BLaER1 treated with 17β-estradiol and CSF1 and Interleukin-3, amounts not matched to agents 10 nM and 100 nM (cell line): ENCODE data around the gene DNMBP.
A peak's percentile ranks its signal among the peaks of the same experiment; 100 is the strongest.
"Not testable (repeated sequence)": the region's sequence is repeated elsewhere in the genome, so short reads cannot be mapped to it uniquely, and the experiment has no call there.

Experiments used
- H3K27ac ChIP-seq, 11 experiments: shearing (Covaris generic); formaldehyde crosslinking; 2 replicates each; pipeline ENCODE4 v1.8.1; 2022
- H3K27me3 ChIP-seq, 11 experiments: shearing (Covaris generic); formaldehyde crosslinking; 2 replicates each; pipeline ENCODE4 v1.8.1; 2022
- H3K36me3 ChIP-seq, 11 experiments: shearing (Covaris generic); formaldehyde crosslinking; 2 replicates each; pipeline ENCODE4 v1.8.1; 2022
- H3K4me1 ChIP-seq, 10 experiments: shearing (Covaris generic); formaldehyde crosslinking; 2 replicates each; pipeline ENCODE4 v1.8.1; 2022
- H3K4me2 ChIP-seq, 11 experiments: shearing (Covaris generic); formaldehyde crosslinking; 2 replicates each; pipeline ENCODE4 v1.8.1; 2022
- H3K4me3 ChIP-seq, 10 experiments: shearing (Covaris generic); formaldehyde crosslinking; 2 replicates each; pipeline ENCODE4 v1.8.1; 2022
- H3K9ac ChIP-seq, 11 experiments: shearing (Covaris generic); formaldehyde crosslinking; 2 replicates each; pipeline ENCODE4 v1.8.1; 2022
- H3K9me3 ChIP-seq, 11 experiments: shearing (Covaris generic); formaldehyde crosslinking; replicated peaks in 1 of 11; 2 replicates each; pipeline ENCODE4 v1.8.1; 2022
- H4K20me1 ChIP-seq, 11 experiments: shearing (Covaris generic); formaldehyde crosslinking; 2 replicates each; pipeline ENCODE4 v1.8.1; 2022
- Cebpa-rat ChIP-seq, 11 experiments: shearing (Covaris generic); IDR thresholded peaks; 2 replicates each; pipeline ENCODE4 v1.8.1; 2022

The DNMBP gene

DNA sequence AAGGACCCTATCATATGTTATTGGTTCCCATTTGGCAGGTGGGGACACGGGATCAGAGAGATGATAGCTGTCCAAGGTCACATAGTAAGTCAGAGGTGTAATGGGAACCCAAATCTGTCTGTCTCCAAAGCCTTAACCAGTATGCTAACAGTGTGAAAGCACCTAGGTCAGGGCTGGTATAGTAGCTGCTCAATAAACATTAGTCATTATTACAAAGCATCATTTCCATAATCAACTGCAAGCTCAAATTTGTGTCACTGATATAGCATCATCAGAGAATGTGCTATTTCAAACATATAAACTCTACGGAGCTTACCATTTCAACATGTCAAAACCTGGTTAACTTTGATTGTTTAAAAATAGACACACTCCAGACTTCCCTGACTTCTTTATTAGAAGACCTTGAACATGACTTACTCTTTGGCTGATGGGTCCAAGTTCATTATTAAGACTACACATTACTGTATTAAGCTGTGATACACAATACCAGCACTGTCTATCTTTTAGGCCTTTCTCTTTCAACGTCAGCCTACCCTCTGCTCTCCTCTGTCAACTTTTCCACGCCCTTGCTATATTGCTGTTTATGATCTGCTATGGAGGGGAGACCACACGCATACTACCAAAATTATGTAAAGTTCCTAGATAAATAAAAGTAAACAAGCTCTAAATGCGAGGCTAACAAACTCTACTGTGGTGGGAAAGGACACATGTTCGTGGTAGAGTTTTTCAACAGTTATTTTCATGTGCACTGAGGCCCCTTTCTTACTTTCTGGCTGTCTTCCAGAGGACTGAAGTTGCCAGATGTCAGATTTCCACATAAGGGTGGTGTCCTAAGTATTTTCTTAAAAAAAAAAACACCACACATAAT, 33.6 kb downstream of the DNMBP start:
- H3K9ac ChIP-seq = no peak overlapping the region
- peaks cover 20 to 43% (median 36%) of the 10 kb centered on the region in 10 experiments for H3K4me1 ChIP-seq
- no peak for TF ChIP-seq Cebpa-rat (IDR thresholded peaks at IDR 0.05)
- peak overlapping the region in 3 of 11 experiments; percentile 16 to 29 (median 24); a peak in 4 of 22 replicates for H3K27ac ChIP-seq
- H3K27me3 ChIP-seq = no peaks in the 10 kb centered on the region
- H4K20me1 ChIP-seq = peaks cover 0 to 6% (median 0%) of the 10 kb centered on the region in 11 experiments; a peak in 2 of 22 replicates
- no peaks in the 10 kb centered on the region for H3K9me3 ChIP-seq
- peaks cover 2 to 12% (median 8%) of the 10 kb centered on the region in 11 experiments; a peak in 18 of 22 replicates for H3K36me3 ChIP-seq
- H3K4me3 ChIP-seq = no peak overlapping the region
- peak overlapping the region; percentile 31 to 63 (median 51) for H3K4me2 ChIP-seq

DNA sequence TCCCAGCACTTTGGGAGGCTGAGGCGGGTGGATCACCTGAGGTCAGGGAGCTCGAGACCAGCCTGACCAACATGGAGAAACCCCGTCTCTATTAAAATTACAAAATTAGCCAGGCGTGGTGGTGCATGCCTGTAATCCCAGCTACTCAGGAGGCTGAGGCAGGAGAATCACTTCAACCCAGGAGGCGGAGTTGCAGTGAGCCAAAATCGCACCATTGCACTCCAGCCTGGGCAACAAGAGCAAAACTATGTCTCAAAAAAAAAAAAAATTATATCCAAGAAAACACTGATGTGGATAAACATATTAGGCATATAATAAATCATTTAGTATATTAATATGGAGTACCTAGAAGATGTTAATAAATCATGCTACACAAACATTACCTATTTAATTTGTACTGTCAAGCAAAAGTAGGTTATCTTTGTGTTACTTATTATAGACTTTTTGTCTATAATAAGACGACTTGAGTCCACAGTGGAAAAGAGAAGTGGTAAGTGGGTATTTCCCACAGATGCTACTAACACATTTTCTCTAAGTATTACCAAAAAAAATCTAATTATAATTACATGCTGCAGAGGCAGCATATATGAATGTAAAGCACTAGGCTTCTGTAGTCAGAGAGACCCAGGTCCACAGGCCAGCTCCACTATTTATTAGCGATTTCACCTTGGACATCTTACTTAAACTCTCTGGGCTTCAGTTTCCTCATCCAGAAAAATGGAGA, 34.5 kb downstream of the DNMBP start:
- H4K20me1 ChIP-seq = peaks cover 0 to 6% (median 0%) of the 10 kb centered on the region in 11 experiments; a peak in 2 of 22 replicates
- peak overlapping the region; percentile 9 to 63 (median 46); a peak in 20 of 22 replicates for H3K4me2 ChIP-seq
- peaks cover 20 to 38% (median 32%) of the 10 kb centered on the region in 10 experiments for H3K4me1 ChIP-seq
- peaks cover 0 to 1% (median 0%) of the 10 kb centered on the region in 11 experiments; a peak in 1 of 22 replicates for H3K9me3 ChIP-seq
- no peak overlapping the region for H3K9ac ChIP-seq
- no peaks in the 10 kb centered on the region for H3K27me3 ChIP-seq
- H3K36me3 ChIP-seq = peaks cover 8 to 21% (median 15%) of the 10 kb centered on the region in 11 experiments; a peak in 21 of 22 replicates
- TF ChIP-seq Cebpa-rat (IDR thresholded peaks at IDR 0.05) = no peak
- H3K27ac ChIP-seq = peak overlapping the region in 3 of 11 experiments; percentile 4 to 24 (median 16); a peak in 1 of 22 replicates
- H3K4me3 ChIP-seq = no peak overlapping the region

- Histone ChIP-seq H3K36me3 (peaks cover 24 to 41% (median 35%) of the 10 kb centered on the region in 11 experiments; a peak in 21 of 22 replicates), H3K4me1 (peaks cover 20 to 30% (median 27%) of the 10 kb centered on the region in 10 experiments), H3K4me3 (no peak overlapping the region), H3K9me3 (peaks cover 0 to 6% (median 0%) of the 10 kb centered on the region in 11 experiments; a peak in 1 of 22 replicates), H3K27ac (no peak overlapping the region), H3K27me3 (no peaks in the 10 kb centered on the region), H4K20me1 (peaks cover 0 to 6% (median 0%) of the 10 kb centered on the region in 11 experiments; a peak in 2 of 22 replicates), H3K9ac (no peak overlapping the region), H3K4me2 (no peak overlapping the region)
- TF ChIP-seq Cebpa-rat (IDR thresholded peaks at IDR 0.05) = no peak
Observed at GRCh38 chr10:99973190-99973589, 36.6 kb downstream of the DNMBP start.

DNA sequence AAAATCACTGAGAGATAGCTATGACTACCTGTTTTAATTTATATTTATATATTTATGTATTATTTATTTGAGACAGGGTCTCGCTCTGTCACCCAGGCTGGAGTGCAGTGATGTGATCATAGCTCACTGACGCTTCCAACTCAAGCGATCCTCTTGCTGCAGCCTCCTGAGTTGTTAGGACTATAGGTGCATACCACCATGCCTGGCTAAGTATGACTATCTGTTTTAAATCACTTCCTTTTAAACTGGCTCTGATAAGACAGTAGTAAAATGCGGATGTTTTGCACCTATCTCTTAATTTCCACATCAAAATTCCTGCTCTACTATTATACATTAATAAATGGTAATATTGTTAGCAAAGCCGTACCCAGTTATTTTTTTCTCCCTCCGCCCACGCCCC, 41.8 kb downstream of the DNMBP start:
- Histone ChIP-seq H3K4me3 (no peak overlapping the region), H3K4me1 (peaks cover 0 to 8% (median 0%) of the 10 kb centered on the region in 10 experiments; a peak in 6 of 20 replicates), H3K36me3 (peaks cover 31 to 59% (median 44%) of the 10 kb centered on the region in 11 experiments; a peak in 21 of 22 replicates), H3K9ac (no peak overlapping the region), H3K27ac (no peak overlapping the region), H4K20me1 (peaks cover 0 to 3% (median 0%) of the 10 kb centered on the region in 11 experiments; a peak in 1 of 22 replicates), H3K9me3 (peaks cover 0 to 6% (median 0%) of the 10 kb centered on the region in 11 experiments; a peak in 1 of 22 replicates), H3K4me2 (no peak overlapping the region), H3K27me3 (no peaks in the 10 kb centered on the region)
- no peak for TF ChIP-seq Cebpa-rat (IDR thresholded peaks at IDR 0.05)

- H3K36me3 ChIP-seq = peaks cover 28 to 48% (median 37%) of the 10 kb centered on the region in 11 experiments; a peak in 21 of 22 replicates
- H3K27me3 ChIP-seq = no peaks in the 10 kb centered on the region
- peaks cover 0 to 6% (median 0%) of the 10 kb centered on the region in 11 experiments; a peak in 1 of 22 replicates for H3K9me3 ChIP-seq
- TF ChIP-seq Cebpa-rat (IDR thresholded peaks at IDR 0.05) = no peak
- H3K4me1 ChIP-seq = peaks cover 0 to 8% (median 0%) of the 10 kb centered on the region in 10 experiments; a peak in 6 of 20 replicates
- H3K4me2 ChIP-seq = no peak overlapping the region
- no peak overlapping the region for H3K9ac ChIP-seq
- H4K20me1 ChIP-seq = no peaks in the 10 kb centered on the region
- no peak overlapping the region for H3K4me3 ChIP-seq
- H3K27ac ChIP-seq = no peak overlapping the region
Observed at GRCh38 chr10:99966306-99966705, 43.4 kb downstream of the DNMBP start.

DNA sequence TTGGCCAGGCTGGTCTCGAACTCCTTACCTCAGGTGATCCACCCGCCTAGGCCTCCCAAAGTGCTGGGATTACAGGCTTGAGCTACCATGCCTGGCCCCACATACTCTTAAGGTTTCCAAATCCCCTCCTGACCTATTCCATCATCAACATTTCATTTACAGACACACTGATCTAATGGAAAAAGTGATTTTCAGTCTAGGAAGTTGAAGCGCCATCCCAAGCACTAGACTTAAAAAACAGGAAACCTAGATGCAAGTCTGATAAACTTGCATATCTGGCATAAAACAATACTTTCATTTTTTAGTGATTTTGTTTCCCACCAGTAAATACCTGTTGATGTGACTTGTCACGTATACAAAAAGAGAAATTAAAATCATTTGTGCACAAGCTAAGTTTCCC, 44.0 kb downstream of the DNMBP start:
- TF ChIP-seq Cebpa-rat (IDR thresholded peaks at IDR 0.05) = no peak
- Histone ChIP-seq H3K4me2 (no peak overlapping the region), H3K4me3 (no peak overlapping the region), H4K20me1 (no peaks in the 10 kb centered on the region), H3K36me3 (peaks cover 22 to 42% (median 31%) of the 10 kb centered on the region in 11 experiments; a peak in 18 of 22 replicates), H3K27ac (no peak overlapping the region), H3K27me3 (no peaks in the 10 kb centered on the region), H3K9me3 (peaks cover 0 to 6% (median 0%) of the 10 kb centered on the region in 11 experiments; a peak in 1 of 22 replicates), H3K4me1 (peaks cover 0 to 8% (median 0%) of the 10 kb centered on the region in 10 experiments; a peak in 6 of 20 replicates), H3K9ac (no peak overlapping the region)

GRCh38 chr10:99964791-99965190, 45.0 kb downstream of the DNMBP start:
- no peak overlapping the region for H3K27ac ChIP-seq
- no peaks in the 10 kb centered on the region for H4K20me1 ChIP-seq
- peaks cover 0 to 8% (median 0%) of the 10 kb centered on the region in 10 experiments; a peak in 6 of 20 replicates for H3K4me1 ChIP-seq
- TF ChIP-seq Cebpa-rat (IDR thresholded peaks at IDR 0.05) = no peak
- peaks cover 0 to under 1% (median 0%) of the 10 kb centered on the region in 11 experiments; a peak in 1 of 22 replicates for H3K9me3 ChIP-seq
- no peak overlapping the region for H3K4me3 ChIP-seq
- H3K36me3 ChIP-seq = peaks cover 15 to 34% (median 24%) of the 10 kb centered on the region in 11 experiments; a peak in 17 of 22 replicates
- no peak overlapping the region for H3K9ac ChIP-seq
- no peaks in the 10 kb centered on the region for H3K27me3 ChIP-seq
- H3K4me2 ChIP-seq = no peak overlapping the region

GRCh38 chr10:99963467-99964165, 46.1 kb downstream of the DNMBP start:
- H3K27ac ChIP-seq, H3K4me1 ChIP-seq, H3K9me3 ChIP-seq, H3K9ac ChIP-seq, H4K20me1 ChIP-seq, H3K27me3 ChIP-seq, H3K4me3 ChIP-seq: not testable (repeated sequence)
- Histone ChIP-seq H3K36me3 (peaks cover 8 to 23% (median 12%) of the 10 kb centered on the region in 11 experiments; a peak in 17 of 22 replicates), H3K4me2 (peak overlapping the region in 2 of 11 experiments; percentile 35 to 50; a peak in 4 of 22 replicates)
